Heart right ventricle (tissue), 16 donors: ENCODE measurements around the gene FBXO34. TPM values are rescaled to one million over a fixed set of nuclear protein-coding genes. Genes with fewer than 3 reads are reported as not detected.

Experiments
- ATAC-seq, 8 donors: fragments of 200-7000 bp; cut with Tn5 transposase; one replicate each; pipeline ENCODE4 v1.9.1; 2020; ENCODE audit warnings: mild to moderate bottlenecking in 8 of 8, moderate library complexity in 8 of 8, moderate number of reproducible peaks in 1 of 8
- DNase-seq, 2 donors: peaks; one replicate each; pipeline ENCODE4 v3.0.0-alpha.2; 2020
- H3K27ac ChIP-seq, 10 donors: fragments of 200-600 bp; sonication (generic) in 2 of 10; one replicate each; pipeline versions ENCODE4 v1.5.0 to v1.8.0; 2020 to 2022; ENCODE audit warnings: mild to moderate bottlenecking in 3 of 10
- H3K27me3 ChIP-seq, 7 donors: fragments of 200-600 bp; one replicate each; pipeline ENCODE4 v1.8.0; 2021 to 2022; ENCODE audit warnings: mild to moderate bottlenecking in 2 of 7
- H3K36me3 ChIP-seq, 9 donors: fragments of 200-600 bp; sonication (generic) in 1 of 9; one replicate each; pipeline versions ENCODE4 v1.5.0 to v1.8.0; 2020 to 2022; ENCODE audit warnings: mild to moderate bottlenecking in 2 of 9
- H3K4me1 ChIP-seq, 9 donors: fragments of 200-600 bp; sonication (generic) in 1 of 9; one replicate each; pipeline versions ENCODE4 v1.5.0 to v1.8.0; 2020 to 2022; ENCODE audit warnings: mild to moderate bottlenecking in 4 of 9
- H3K4me3 ChIP-seq, 10 donors: fragments of 200-600 bp; sonication (generic) in 2 of 10; one replicate each; pipeline versions ENCODE4 v1.5.0 to v1.8.0; 2020 to 2022; ENCODE audit warnings: mild to moderate bottlenecking in 7 of 10, moderate library complexity in 2 of 10
- H3K9me3 ChIP-seq, 11 donors: fragments of 200-600 bp in 10 of 11; sonication (generic) in 2 of 11; one replicate each; pipeline versions ENCODE4 v1.5.0 to v1.8.0; 2013 to 2022; ENCODE audit warnings: mild to moderate bottlenecking in 2 of 11, control low read depth in 1 of 11, moderate library complexity in 1 of 11
- CTCF ChIP-seq, 9 donors: fragments of 200-600 bp; sonication (generic) in 2 of 9; IDR thresholded peaks; one replicate each; pipeline versions ENCODE4 v1.5.0 to v1.8.0; 2021 to 2022; ENCODE audit warnings: antibody characterized with exemption in 9 of 9, mild to moderate bottlenecking in 5 of 9, moderate library complexity in 1 of 9
- WGBS, 2 donors: extraction: QIAGEN DNeasy Blood & Tissue Kit; methylation state at CpG; one replicate each; pipeline ENCODE4 v1.1.7; 2013; ENCODE audit warnings: inconsistent platforms in 1 of 2; 5-methylcytosine and 5-hydroxymethylcytosine counted together
- intact Hi-C, 10 donors: fragments of 100-400 bp; cut with DNase I; formaldehyde crosslinking; loops; one replicate each; pipeline versions ENCODE4 v1.11.1 to v1.14.2; 2022
- polyA plus RNA-seq, 2 donors: library from polyadenylated mRNA; stranded (reverse); fragments of 200-250 nt; gene quantifications; one replicate each; pipeline ENCODE4 v1.2.3, GENCODE V29; 2013
- total RNA-seq, 10 donors: library from RNA; stranded (reverse); fragmentation: NEBNext Ultra II Directional in 3 of 10; extraction: Animal tissue kit (Norgen Biotek cat#: 25700) in 3 of 10; gene quantifications; one replicate each; pipeline versions ENCODE4 v1.2.1 to v1.2.4, GENCODE V29; 2021 to 2023
- donor health status: Arrhythmogenic right ventricular cardiomyopathy.
- donor health status: ischemic (EF 13 %, LVEDD 7.1; RV severe dilation, severe dysfunction).
- donor health status: healthy with polysubstance abuse.
- donor health status: DM: no; HTN: yes; CAD: no.
- donor health status: DM: no; HTN: no; CAD: no.
- donor health status: ischemic (EF 25% LVEDD 6.9; RV normal size, moderate dysfunction).
- donor health status: ischemic (EF 25% LVEDD 5.7; RV mildly dilated, moderate dysfunction).
- donor health status: healthy.
- donor health status: DM: yes; HTN: yes; CAD: no.
- donor health status: Ischemic cardiomyopathy.
- donor health status: ischemic (EF 35%, LVEDD 5.7; RV mildly dilated, moderate dysfunction).
- donor health status: nonischemic (EF 11% LVEDD 7.7; RV severe dilation, severe dysfunction).
- donor health status: DM: yes; HTN: yes; CAD: no.
- donor health status: PGD.
- donor health status: ischemic (EF 29% LVEDD 5.4; RV normal size, mild dysfunction).
- donor health status: nonischemic (EF 23%, LVEDD 6.1; RV moderate dilation, normal function).

The FBXO34 gene
- total and polyA plus RNA-seq, 12 donors: 8.9 to 26.2 (median 20.8) TPM

DNA sequence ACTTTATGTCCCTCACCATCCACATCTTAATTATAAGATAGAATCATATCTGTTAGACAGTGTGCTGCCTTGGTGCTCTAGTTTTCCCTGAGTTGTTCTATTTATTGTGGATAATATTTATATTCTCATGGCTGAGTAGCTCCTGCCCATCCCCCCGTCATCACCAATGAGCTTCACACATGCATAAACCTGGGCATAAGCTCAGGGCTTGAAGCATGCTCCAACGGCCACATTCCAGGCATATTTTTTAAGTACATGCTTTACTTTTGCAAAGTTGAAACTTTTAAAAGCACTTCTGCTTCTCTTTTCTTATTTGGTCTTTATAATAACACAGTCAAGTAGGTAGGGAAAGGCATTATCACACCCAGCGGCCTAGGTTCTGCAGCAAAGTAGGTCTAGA lies 3.4 kb upstream of the FBXO34 start:
- TF ChIP-seq CTCF (IDR thresholded peaks at IDR 0.05): no peak
- 64 to 68% methylated on average over 3 of the region's 3 CpGs for WGBS, 2 donors
- Histone ChIP-seq H3K27me3 (no peaks in the 10 kb centered on the region), H3K4me3 (no peak overlapping the region), H3K9me3 (no peaks in the 10 kb centered on the region), H3K36me3 (no peaks in the 10 kb centered on the region), H3K4me1 (peaks cover 0 to 11% (median 4%) of the 10 kb centered on the region in 9 donors), H3K27ac (no peak overlapping the region)
- DNase-seq (no peak), ATAC-seq (no peak)
- intact Hi-C loops: loop anchor here in 3 of 10 donors (5.0 to 10.0 kb wide), 3 partner anchors 89 to 164 kb away; partner anchors contain the start of gene ATG14 (in 2 of the 3)

- Histone ChIP-seq H3K4me3 (peak overlapping the region; percentile 73 to 99 (median 96)), H3K4me1 (peaks cover 0 to 46% (median 33%) of the 10 kb centered on the region in 9 donors), H3K9me3 (no peaks in the 10 kb centered on the region), H3K27ac (peak overlapping the region; percentile 76 to 97 (median 96)), H3K27me3 (no peaks in the 10 kb centered on the region), H3K36me3 (no peaks in the 10 kb centered on the region)
- intact Hi-C loops: loop anchor here in 9 of 10 donors (1.0 to 10.0 kb wide), 7 partner anchors 81 to 161 kb away; partner anchors contain the start of gene ATG14 (in 5 of the 9)
- peak; percentile 47 to 69 (median 59) for ATAC-seq
- 0 to 1% methylated on average over 57 to 75 of the region's 80 CpGs for WGBS, 2 donors
- peak; percentile 53 to 65 for DNase-seq
- no peak for TF ChIP-seq CTCF (IDR thresholded peaks at IDR 0.05)
These were observed 514 bp downstream of the FBXO34 start for GRCh38 chr14:55271572-55272298.

- intact Hi-C loops: loop anchor here in 7 of 10 donors (5.0 to 10.0 kb wide), 4 partner anchors 80 to 160 kb away; partner anchors contain the start of gene ATG14 (in 5 of the 7)
- H3K4me1 ChIP-seq: peaks cover 0 to 52% (median 39%) of the 10 kb centered on the region in 9 donors
- peak overlapping the region in 9 of 10 donors; percentile 76 to 97 (median 96) for H3K27ac ChIP-seq
These were observed 1.2 kb downstream of the FBXO34 start for GRCh38 chr14:55272387-55272786.

More at GRCh38 chr14:55272387-55272786, 1.2 kb downstream of the FBXO34 start:
- no peaks in the 10 kb centered on the region for H3K36me3 ChIP-seq
- DNase-seq (no peak), ATAC-seq (no peak)
- H3K9me3 ChIP-seq: no peaks in the 10 kb centered on the region
- 5 to 7% methylated on average over 1 of the region's 1 CpG for WGBS, 2 donors
- no peaks in the 10 kb centered on the region for H3K27me3 ChIP-seq
- H3K4me3 ChIP-seq: peak overlapping the region; percentile 73 to 99 (median 96)
- no peak for TF ChIP-seq CTCF (IDR thresholded peaks at IDR 0.05)
